Gastroesophageal sphincter (tissue), 3 donors: ENCODE results near the gene BRINP1.

Experiments
- CTCF ChIP-seq, 4 experiments: fragments of 200-600 bp in 2 of 4; fragments of 450-650 bp in 2 of 4; sonication (generic) in 1 of 4; IDR thresholded peaks; one replicate each; pipeline ENCODE4 v1.5.1; 2017 to 2019; ENCODE audit warnings: antibody characterized with exemption in 4 of 4, mild to moderate bottlenecking in 2 of 4, moderate library complexity in 2 of 4
- POLR2A ChIP-seq, 2 donors: fragments of 450-650 bp; IDR thresholded peaks; one replicate each; pipeline ENCODE4 v1.6.1; 2017; ENCODE audit warnings: antibody characterized with exemption in 2 of 2, mild to moderate bottlenecking in 2 of 2, moderate library complexity in 1 of 2

DNA sequence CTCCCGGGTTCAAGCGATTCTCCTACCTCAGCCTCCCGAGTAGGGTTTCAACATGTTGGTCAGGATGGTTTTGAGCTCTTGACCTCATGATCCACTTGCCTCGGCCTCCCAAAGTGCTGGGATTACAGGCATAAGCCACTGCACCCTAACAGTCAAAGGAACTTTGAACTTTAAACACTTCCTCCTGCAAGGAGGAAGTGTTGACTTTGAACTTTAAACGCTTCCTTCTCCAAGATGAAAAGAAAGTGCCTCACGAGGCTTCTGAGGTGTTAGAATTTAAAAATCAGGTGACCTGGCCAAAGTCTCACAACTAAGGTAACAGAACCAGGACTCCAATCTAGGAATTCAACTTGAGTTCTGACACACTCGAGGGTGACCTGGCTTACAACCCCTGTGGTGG is 150.9 kb downstream of the BRINP1 start:
- no peak for TF ChIP-seq POLR2A (IDR thresholded peaks at IDR 0.05)
- TF ChIP-seq CTCF (IDR thresholded peaks at IDR 0.05): no peak
